GM12864 (cell line): ENCODE results near the gene KLHDC3.
A peak's percentile ranks its signal among the peaks of the same experiment; 100 is the strongest.

Source experiments
- DNase-seq: peaks from one replicate; pipeline ENCODE4 v3.0.0-alpha.2; 2011; ENCODE audit warnings: low read depth
- H3K4me3 ChIP-seq: 2 replicates; pipeline ENCODE4 v1.5.1; 2011; ENCODE audit warnings: mild to moderate bottlenecking, low read depth, low read length, control low read depth
- TF ChIP-seq, protein P1 (sequence below): IDR thresholded peaks from 2 replicates; pipeline ENCODE4 v1.5.1; 2011; ENCODE audit warnings: low read depth, mild to moderate bottlenecking, moderate library complexity, low read length, control low read depth, inconsistent platforms; ENCODE audit errors: missing control alignments

KLHDC3 gene

DNA sequence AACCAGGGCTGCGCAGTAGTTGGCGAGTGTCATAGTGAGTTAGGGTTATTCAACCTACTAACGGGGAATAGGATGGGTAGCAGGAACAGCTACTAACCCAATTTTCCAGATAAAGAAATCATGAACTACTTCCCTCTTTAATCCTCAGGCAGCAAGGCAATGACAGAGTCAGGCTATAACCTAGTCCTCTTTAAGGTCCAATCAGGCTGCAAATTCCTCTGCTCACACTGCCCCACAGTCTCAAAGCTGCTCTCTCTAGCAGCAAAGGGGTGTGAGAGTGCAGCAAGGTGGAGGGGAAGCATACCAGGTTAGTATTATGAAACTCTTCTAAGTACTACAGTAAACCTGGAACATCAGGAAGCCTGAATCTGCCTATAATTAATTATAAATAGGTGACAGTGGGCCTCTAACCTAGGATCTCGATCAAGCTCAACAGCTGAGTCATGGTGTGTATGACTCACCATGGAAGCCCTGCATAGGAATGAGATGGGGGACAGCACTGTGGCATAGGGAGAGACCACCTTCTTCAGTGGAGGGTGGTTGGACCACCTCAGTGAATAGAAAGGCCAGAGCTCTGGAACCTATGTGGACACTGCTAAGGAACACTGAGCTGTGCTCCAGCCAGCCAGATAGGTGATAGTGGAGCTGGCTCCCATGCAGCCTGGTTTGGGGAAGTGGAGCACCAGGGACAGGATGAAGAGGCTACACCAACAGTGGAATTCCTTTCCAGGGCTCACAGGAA lies 43.0 kb upstream of the KLHDC3 start:
- TF ChIP-seq, protein P1, sequence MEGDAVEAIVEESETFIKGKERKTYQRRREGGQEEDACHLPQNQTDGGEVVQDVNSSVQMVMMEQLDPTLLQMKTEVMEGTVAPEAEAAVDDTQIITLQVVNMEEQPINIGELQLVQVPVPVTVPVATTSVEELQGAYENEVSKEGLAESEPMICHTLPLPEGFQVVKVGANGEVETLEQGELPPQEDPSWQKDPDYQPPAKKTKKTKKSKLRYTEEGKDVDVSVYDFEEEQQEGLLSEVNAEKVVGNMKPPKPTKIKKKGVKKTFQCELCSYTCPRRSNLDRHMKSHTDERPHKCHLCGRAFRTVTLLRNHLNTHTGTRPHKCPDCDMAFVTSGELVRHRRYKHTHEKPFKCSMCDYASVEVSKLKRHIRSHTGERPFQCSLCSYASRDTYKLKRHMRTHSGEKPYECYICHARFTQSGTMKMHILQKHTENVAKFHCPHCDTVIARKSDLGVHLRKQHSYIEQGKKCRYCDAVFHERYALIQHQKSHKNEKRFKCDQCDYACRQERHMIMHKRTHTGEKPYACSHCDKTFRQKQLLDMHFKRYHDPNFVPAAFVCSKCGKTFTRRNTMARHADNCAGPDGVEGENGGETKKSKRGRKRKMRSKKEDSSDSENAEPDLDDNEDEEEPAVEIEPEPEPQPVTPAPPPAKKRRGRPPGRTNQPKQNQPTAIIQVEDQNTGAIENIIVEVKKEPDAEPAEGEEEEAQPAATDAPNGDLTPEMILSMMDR, result no peak
- no peak overlapping the region for H3K4me3 ChIP-seq
- DNase-seq, result no peak

DNA sequence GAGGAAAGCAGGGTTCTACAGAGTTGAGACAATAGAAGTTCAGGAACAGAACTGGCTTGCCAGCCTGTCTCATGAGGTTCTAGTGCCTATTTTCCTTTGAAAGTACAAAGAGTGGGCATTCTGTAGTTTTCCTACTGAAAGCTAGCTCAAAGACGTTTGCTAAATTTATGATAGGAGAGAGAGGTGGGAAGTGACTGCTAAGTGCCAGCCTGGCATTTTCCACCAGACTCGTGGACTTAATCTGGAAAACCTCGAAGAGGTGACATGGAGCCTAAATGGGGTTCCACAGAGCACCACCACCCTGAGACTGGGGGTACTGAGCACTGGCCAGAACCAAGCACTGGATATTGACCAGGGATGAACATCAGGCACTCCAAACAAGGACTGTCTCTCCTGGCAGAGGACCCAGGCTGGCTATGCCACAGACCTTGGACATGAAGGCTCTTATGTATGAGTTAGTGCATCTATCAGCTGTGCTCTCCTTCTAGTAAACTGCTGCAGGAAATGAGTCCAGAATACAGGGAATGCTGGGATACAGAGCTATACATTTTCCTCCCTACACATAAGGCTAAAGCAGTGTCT lies 42.2 kb upstream of the KLHDC3 start:
- DNase-seq, result no peak

DNA sequence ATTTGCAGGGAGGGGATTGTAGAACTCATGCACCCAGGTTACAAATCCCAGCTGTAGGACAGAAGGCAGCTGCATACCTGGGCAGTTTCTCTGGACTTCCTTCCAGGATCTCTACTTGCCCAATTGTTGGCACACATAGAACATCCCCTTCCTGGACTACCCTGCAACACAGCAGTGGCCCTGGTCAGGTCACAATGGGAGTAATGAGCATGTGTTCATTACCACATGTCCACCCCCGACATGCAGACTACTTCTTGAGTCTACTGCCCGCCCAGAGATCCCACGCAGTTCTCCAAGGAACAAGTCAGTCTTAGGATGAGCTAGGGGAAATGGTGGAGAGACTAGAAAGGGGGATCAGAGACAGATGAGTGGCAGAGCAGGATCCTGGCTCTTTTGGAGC lies 40.1 kb upstream of the KLHDC3 start:
- no peak overlapping the region for H3K4me3 ChIP-seq
- no peak for DNase-seq
- TF ChIP-seq, protein P1, result no peak

More for the DNA sequence above, 42.2 kb upstream of the KLHDC3 start:
- TF ChIP-seq, protein P1, result no peak
- no peak overlapping the region for H3K4me3 ChIP-seq

DNA sequence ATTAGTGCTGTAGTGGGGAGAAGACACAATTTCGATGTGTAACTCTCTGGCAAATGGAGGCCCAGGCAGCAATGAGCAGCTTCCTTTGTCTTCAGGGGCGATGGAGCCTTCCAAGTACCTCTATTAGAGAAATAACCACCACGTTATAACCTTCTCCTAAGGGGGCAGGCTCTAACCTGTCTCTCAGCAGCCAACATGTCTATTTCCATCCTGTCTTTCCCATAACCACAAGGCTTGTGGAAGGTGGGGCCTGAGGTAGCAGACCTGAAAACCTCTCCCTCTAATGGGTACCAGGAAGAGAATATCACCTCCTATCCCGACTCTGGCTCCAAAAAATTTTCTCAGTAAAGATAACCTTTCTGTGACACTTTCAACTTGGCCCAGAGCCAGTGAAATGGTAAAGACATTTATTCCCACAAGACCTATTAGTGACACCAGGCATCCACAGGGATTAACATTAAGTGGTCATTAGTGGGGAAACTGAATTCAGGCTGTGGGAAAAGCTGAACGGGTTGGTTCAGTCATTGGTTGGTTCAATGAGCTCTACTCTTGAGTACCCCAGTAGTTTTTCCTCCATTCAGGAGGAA lies 39.0 kb upstream of the KLHDC3 start:
- no peak overlapping the region for H3K4me3 ChIP-seq
- TF ChIP-seq, protein P1, result no peak
- no peak for DNase-seq

DNA sequence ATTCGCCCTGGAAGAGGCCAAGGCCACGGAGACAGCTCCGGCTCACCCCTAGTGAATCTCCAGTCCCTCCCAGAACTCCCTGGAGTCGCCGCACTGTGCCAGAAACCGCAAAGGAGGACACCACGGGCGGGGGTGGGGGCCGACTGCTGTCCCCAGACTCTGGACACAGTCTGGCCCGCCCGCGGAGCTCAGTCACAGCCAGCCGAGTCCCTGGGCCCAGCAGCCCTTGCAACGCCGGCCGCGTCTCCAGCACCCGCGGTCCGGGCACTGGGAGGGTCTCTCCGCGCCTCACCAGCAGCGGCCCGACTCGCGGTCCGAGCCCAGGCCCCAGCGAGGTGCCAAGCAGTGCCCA lies 35.6 kb upstream of the KLHDC3 start:
- no peak for DNase-seq
- TF ChIP-seq, protein P1, result no peak

DNA sequence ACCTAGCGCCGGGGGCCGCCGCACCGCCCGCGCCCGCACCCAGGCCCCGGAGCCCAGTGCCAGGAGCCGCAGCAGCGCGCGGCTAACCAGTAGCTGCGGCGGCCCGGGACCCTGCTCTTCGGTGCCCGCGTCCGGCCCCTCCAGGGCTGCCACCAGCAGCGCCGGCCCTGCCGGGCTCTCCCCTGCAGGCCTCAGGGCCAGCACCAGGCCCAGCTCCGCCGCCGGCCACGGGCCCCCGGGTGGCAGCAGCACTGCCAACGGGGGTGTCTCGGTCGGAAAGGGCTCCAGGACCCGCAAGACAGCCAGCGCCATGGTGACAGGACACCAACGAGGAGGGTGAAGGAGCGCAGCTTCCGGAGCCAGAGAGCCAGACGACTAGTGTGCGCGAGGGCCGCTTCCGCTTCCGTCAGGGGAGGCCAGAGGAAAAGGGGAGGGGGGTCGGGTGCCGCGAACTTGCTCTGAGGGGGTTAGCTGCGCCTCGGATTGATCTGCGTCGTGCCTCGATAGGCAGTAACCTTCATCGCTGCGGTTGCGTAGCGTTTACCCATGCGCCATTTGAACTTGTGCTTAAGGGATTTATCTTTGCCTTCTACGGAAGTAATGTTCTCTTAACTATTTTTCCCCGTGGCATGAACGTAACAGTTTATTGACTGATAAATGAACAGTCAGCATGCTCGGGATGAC lies 35.1 kb upstream of the KLHDC3 start, which contains the start of gene PEX6:
TSS of gene PEX6 (minus strand) at position 343 of the 684 bp plus-strand sequence. CDS start at position 312, 31 bp downstream.
- peak; percentile 85 for DNase-seq
- peak within 1 kb of the TSS; percentile 57 for H3K4me3 ChIP-seq
- TF ChIP-seq, protein P1, result no peak

More for the DNA sequence above, 35.6 kb upstream of the KLHDC3 start:
- H3K4me3 ChIP-seq, result peak overlapping the region; percentile 57
